ELR (cell line): ENCODE measurements around the gene CHAMP1.
"Not testable (repeated sequence)": the region's sequence is repeated elsewhere in the genome, so short reads cannot be mapped to it uniquely, and the experiment has no call there.

Experiments
- DNase-seq: peaks from one replicate; pipeline ENCODE4 v3.0.0-alpha.2; 2015; ENCODE audit warnings: low read depth

CHAMP1 gene

DNA sequence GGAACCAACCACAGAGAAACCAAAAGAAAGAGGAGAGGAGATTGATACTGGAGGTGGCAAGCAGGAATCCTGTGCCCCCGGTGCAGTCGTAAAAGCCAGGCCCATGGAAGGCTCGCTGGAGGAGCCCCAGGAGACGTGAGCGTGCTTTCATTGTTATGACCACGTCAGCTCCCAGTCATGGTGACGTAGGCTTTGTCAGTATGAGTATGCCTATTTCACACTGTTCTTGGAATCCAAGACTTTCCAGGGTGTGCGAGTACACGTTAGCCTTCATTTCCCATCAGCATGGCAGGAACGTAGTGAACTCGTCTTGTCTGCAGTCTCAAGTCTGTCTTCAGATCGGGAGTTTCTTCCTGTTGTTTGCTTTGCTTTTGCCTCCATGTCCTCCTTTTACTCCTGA is 15.4 kb upstream of the CHAMP1 start:
- DNase-seq = no peak

DNA sequence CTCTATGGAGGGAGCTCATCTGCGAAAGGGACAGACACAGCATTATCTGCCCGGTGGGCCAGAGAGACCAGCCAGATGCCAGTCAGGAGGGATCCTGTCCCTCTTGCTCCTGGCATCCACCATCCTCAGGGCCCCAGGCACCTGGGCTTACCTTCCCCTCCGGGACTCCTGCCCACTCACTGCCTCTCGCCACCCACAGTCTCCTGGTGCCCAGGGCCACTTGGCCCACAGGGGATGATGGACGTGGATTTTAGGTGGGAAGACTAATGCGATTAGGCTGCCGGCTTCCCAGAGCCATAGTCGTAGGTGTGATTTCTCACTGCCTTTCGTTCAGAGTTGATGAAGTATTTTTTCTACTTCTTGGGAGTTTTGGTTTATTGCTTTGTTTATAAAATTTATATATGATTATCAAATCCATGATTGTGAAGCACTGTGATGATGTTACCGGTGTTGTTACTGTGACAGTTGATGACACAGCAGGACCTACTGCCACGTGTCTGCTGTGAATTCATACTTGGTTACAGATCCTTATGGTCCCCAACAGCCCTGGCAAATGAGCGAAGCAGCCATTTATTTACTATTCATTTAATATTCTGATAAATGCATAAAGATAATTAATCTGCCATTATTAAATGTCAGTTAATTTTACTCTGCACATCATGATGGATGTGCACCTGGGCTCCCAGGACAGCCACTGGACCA is 14.5 kb upstream of the CHAMP1 start:
- no peak for DNase-seq

DNA sequence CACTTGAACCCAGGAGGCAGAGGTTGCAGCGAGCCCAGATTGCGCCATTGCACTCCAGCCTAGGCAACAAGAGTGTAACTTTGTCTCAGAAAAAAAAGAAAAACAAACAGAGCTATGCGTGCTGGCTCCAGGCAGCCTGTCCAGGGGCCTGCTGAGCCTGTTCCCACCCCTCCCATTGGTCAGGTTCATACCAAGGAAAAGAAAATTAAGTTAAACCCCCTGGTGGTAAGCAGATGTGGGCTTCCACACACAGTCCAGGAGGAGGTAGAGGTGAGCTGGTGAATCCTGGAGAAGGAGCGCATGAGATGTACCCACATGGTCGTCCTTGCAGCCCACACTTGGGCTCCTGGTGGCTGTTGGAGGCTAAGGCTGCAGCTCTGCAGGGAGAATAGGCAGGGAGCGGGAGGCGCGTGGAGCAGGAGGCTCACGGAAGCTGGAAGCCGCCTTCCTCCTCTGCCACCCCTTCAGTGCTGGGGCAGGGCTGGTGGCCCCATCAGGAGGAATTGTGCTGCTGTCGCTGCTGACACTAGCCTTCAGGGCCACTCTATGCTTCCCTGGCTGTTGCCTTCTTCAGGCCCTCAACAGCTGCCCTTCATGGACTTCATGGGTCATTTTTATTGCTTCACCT is 10.5 kb upstream of the CHAMP1 start:
- DNase-seq = no peak

DNA sequence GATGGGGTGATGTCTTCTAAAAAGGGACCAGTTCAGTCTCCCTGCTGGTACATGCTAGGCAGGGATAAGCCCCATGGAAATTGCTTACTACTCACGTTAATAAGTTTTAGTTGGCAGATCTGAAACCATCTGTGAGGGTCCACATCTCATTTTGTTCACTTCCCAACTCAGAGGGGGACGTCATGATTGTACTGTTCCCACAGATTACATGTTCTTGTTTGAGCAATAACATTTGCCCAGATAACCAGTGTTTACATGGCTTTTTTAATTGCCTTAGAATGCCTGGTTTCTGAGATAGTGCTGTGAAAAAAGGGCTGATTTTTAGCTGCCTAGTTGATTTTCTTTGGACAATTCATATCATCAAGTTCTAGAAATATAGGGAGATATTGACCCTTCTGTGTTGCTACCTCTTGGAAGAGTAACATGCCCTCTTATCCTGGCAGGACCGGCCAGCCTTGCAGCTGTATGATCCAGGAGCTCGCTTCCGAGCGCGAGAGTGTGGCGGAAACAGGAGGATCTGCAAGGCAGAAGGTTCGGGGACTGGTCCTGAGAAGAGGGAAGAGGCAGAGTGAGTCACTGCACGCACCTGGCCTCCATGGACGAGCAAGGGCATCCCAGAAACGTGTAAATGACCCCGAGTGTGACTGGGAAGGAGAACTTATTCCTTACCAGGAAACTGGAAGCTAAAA is 9.8 kb upstream of the CHAMP1 start:
- no peak for DNase-seq

DNA sequence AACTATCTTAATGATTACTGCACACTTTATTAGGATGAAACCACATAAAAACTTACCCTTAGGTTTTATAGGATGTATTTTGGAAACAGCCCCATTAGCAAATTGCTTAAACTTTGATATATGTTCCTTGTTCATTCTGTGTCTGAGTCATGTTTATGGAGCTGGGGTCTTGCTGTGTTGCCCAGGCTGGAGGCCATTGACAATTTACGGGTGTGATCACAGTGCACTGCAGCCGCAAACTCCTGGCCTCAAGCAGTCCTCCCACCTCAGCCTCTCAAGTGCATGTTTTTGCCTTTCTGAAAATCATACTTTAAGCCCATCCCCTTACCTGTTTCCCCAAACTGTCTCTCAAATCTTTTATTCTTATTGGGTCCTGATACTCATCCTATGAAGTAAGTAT is 5.2 kb upstream of the CHAMP1 start:
- DNase-seq = no peak

DNA sequence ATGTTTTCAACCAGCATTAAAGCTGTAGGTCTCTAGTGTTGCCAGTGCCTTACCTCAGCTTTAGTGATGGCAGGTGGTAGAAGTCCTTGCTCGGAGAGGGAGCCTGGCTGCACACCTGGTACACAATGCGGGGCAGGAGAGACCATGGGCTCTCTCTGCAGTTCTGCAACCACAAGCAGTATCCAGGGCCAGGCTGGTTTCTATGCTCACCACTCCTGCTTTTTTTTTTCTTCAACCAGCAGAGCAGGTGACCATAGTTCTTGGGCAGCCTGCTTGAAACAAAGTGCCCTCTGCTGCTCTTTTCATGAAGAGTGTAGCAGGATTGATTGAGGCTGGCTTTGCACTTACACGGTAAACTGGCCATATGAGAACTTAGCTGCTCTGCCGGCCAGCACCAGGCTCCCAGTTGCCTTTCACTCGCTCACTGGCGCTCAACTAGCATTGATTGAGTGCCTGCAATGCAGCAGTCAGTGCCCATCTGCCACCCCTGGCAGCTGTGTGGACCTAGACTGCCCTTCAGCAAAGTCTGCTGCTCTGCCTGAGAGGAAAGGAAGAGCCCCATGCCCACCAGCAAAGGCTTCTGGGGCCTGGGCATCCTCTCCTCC is 4.4 kb upstream of the CHAMP1 start:
- no peak for DNase-seq

DNA sequence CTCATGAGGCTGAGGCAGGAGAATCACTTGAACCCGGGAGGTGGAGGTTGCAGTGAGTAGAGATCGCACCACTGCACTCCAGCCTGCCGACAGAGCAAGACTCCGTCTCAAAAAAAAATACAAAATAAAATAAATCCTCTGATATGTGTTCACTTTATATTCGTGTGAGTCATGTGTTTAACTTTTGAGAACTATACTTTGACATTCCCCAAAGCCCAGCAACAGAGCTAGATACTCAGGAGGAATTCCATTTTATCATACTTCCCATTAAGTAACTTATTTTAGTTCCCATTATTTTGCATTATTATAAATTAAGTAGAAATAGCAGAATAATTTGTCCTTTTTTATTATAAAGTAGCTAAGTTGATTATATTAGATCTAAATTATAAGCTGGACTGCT is 3.3 kb upstream of the CHAMP1 start:
- DNase-seq = peak; percentile 36

DNA sequence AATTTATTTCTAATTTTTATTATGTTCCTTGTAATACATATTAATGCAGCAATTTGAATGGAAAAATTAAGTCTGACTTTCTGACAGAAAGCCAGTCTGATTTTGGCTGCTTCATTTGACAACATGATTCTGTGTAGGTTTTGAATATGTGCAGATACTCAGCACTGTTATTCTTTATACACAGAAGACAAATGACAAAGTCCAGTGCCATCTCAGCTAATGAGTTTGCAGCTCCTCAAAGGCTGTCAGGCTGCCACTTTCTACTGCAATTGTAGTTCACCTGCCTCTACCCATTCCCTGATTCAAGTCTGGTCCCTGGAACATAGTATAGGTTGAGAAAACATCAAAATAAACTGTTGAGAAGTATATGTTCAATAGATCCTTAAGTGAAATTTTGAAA is 2.9 kb upstream of the CHAMP1 start:
- DNase-seq = no peak

DNA sequence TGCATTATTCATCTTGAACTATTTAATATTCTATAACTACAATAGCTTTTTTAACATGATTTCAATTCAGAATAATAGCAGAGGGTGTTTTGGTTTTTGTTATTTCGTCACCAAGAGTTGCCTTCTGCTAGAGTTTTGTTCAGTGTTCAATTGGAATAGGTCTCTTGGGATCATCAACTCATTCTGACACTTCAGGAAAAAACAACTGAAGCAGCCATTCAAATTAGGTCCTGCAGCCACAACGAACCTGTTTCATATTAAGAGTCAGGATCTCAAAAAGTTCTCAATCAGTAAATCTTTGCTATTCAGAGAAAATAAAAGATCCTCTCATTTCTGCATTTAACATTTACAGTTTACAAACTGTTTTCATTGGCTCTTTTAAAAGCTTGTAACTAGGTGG is 2.4 kb upstream of the CHAMP1 start:
- no peak for DNase-seq

DNA sequence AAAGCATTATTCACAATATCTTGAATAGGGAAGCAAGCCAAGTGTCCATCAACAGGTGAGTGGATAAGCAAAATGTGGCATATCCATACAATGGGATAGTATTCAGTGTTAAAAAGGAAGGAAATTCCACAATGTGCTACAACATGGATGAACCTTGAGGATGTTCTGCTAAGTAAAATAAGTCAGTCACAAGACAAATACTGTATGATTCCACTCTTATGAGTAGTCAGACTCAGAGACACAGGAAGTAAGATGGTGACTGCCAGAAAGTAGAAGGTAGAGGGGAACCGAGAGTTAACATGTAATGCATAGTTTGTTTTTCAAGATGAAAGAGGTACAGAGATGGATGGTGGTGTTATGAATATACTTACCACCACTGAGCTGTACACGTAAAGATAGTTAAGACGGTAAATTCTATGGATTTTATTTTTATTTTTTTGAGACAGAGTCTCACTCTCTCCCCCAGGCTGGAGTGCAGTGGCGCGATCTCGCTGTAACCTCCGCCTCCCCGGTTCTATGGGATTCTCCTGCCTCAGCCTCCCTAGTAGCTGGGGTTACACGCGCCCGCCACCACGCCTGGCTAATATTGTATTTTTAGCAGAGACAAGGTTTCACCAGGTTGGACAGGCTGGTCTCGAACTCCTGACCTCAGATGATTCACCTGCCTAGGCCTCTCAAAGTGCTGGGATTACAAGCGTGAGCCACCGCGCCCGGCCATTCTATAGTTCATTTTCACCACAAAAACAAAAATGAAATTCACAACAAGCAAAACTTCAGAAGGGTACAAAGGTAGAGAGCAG is 1.0 kb upstream of the CHAMP1 start:
- peak; percentile 66 for DNase-seq

DNA sequence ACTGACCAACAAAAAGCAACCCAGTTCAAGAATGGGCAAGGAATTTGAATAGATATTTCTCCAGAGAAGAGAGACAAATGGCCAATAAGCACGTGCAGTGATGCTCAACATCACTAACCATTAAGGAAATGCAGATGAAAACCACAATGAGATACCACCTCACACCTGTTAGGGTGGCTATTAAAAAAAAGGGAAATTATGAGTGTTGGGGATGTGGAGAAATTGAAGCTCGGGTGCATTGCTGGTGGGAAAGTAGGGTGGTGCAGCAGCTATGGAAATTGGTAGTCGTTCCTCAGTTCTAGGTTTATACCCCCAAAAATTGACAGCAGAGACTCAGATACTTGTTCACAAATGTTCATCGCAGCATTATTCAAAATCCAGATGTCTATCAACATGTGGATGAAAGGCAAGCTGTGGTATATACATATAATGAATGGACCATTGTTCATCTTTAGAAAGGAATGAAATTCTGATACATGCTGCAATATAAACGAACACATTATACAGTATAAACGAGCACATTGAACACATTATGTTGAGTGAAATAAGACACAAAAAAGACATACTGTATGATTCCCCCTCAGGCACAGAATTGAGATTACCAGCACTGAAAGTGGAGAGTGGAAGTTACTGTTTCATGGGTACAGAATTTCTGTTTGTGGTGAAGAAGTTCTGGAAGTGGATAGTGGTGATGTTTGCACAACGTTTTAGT is 927 bp downstream of the CHAMP1 start:
- DNase-seq = peak; percentile 7

DNA sequence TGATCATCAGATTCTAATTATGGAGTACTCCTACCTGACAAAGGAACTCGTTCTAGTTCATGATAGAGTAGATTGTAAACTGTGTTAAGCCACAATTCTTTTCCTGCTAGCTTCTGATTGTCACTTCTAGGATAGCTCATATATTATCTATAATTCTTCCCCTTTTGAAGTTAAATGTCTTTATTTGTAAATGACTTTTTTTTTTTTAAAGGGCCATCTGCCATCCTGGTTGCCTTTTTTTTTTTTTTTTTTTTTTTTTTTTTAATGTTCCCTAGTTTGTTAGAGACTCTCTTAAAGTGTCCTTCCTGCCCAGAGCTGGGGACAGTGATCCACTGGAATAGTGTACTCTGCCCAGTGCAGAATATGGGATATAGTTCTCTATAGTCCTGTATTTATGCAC is 4.3 kb downstream of the CHAMP1 start:
- DNase-seq = no peak

DNA sequence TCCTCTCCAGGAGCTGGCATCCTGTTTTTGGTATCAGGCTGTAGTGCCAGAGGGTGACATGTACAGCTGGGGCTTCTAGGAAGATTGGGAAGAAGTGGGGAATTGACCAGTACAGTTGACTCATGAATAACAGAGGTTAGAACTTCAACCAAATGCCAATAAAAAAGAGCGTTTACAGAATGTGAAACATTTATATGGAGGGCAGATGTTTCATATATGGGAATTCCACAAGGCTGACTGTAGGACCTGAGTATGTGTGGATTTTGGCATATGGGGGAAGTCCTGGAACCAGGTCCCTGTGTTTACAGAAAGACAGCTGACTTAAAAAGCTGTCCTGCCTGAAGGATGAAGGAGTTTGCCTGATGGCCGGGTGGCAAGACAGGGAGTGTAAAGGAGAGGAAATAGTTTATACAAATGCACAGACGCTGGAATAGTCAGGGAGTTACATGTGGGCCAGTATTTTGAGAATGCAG is 5.2 kb downstream of the CHAMP1 start:
- peak; percentile 90 for DNase-seq

DNA sequence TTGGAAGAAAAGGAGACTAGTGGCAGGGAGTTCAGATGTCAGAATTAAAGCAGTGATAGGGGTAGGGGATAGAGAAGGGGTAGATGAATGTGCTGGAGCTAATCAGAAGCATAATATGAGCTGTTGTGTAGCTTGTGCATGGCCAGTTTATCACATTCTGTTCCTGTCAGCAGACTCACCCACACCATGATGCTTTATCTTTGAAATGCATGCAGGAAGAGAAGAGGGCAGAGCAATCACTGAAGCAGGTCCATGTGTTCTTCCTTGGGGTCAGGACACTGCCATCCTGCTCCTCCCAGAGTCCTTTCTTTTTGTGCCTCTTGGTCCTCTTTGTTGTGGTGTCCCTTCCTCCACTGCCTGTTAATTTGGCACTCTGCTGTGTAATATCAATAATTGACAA is 5.8 kb downstream of the CHAMP1 start:
- DNase-seq = no peak

DNA sequence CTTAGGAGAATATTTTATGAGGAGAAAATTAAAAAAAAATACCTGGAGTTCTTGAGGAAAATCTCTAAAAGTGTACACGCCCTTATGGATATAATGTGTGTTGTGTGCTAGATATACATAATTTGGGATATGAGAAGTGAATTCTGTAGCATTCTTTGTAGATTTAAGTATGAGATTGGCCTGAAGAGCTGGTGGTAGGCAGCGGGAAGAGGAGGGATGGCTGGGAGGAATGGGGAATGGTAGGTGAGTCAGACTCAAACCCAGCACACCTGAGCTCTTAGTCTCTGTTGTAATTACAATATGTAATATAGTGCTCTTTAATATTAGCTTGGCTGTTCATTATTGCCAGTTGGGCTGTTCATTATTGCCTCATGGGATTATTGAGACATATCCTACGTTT is 7.0 kb downstream of the CHAMP1 start:
- DNase-seq = no peak

DNA sequence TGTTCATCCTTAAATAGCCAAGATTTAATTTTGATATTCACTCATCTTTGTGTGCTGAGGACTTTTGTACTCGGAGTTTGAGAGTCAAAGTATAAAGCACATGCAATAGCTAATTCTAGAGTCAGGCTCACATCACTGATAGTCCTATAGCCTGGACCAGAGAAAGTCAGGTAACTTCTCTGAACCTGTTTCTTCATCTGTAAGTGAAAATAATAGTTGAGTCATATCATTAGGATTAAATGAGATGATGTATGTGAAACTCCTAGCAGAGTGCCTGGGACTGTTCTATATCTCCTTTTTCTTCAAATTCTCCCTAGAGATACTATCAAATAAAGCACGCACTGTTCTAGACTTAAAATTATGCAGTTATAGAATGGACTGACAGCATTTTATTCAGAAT is 9.0 kb downstream of the CHAMP1 start:
- no peak for DNase-seq

DNA sequence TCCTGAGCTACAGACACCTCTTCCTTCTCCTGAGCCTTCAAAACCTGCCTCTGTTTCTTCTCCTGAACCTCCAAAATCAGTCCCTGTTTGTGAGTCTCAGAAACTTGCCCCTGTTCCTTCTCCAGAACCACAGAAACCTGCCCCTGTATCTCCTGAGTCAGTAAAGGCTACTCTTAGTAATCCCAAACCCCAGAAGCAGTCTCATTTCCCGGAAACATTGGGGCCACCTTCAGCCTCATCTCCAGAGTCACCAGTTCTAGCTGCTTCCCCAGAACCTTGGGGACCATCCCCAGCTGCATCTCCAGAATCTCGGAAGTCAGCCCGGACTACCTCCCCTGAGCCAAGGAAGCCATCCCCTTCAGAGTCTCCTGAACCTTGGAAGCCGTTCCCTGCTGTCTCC is 10.0 kb downstream of the CHAMP1 start:
- DNase-seq = no peak

DNA sequence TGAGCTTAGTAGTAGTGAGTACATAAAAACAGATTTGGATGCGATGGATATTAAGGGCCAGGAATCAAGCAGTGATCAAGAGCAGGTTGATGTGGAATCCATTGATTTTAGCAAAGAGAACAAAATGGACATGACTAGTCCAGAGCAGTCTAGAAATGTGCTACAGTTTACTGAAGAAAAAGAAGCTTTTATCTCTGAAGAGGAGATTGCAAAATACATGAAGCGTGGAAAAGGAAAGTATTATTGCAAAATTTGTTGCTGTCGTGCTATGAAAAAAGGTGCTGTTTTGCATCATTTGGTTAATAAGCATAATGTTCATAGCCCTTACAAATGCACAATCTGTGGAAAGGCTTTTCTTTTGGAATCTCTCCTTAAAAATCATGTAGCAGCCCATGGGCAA is 11.4 kb downstream of the CHAMP1 start:
- no peak for DNase-seq

DNA sequence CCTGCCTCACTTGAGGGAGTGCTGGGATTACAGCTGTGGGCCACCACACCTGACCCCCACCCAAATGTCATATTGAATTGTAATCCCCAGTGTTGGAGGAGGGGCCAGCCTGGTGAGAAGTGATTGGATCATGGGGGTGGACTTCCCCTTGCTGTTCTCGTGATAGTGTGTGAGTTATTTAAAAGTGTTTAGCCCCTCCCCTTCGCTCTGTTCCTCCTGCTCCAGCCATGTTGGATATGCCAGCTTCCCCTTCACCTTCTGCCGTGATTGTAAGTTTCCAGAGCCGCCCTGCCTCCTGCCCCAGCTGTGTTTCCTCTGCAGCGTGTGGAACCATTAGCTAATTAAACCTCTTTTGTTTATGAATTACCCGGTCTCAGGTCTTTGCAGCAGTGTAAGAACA is 13.7 kb downstream of the CHAMP1 start:
- DNase-seq = no peak

DNA sequence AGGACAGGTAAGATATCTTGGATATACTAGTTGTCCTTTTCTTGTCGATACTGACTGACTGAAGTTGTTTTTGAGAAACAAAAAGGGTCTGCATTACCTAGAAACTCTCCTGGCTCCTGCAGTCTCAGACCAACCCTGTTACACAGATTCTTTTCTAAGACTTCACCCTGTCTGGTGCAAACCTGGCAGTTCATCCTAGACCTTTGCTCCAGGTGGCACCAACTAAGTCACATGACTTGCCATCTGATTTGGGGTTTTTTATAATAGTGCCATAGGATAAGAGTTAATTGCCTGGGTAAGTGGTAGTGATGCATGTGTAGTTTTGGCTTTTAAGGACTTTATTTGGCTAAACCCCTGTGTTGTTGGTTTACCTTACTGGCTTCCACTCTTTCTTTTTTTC is 14.3 kb downstream of the CHAMP1 start:
- DNase-seq = no peak

DNA sequence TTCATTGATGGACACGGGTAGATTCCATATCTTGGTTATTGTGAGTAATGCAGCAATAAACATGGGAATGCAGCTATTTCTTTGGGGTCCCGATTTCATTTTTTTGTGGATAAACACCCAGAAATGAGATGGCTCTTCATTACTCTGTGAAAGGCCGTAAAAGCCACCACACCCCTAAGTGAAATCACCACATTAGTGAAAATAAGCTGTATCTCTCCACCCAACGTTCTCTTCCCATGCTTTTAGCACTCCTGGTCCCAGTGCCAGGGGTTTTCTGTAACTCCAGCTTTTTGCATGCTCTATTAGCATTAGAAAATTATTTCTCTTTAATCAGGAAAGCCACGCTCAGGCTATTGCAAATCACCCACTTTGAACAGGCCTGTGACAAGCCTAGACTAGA is 15.8 kb downstream of the CHAMP1 start:
- no peak for DNase-seq

DNA sequence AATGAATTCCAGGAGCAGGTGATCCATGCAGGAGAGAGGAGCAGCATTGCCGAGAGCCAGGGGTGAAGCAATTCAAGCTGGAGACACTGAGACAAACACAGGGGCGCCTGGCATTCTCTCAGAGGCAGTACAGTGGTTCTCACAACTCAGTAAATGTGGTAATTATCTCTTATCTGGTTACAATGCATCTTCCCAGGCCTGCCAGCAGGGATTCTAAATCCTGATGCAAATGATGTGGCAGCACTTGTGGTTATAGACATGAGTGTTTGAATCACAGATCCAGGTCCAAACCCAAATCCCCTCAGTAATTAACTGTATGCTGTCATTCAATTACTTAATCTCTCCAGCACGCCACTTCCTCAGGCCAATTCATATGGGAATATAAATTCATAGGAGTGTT is 19.6 kb downstream of the CHAMP1 start:
- not testable (repeated sequence) for DNase-seq
